Measurements from ENCODE around the gene INO80C. TPM values are rescaled to one million over a fixed set of nuclear protein-coding genes. Genes with fewer than 3 reads are reported as not detected.

INO80C gene
- total RNA-seq, 1 experiment from 2014 or later: 51.1 TPM

- no peak overlapping the region for H4K5ac ChIP-seq (ENCODE audit: insufficient read length, low read depth, low read length)
- no peak overlapping the region for H2BK12ac ChIP-seq (ENCODE audit: insufficient read length, low read depth, low read length)
- no peak overlapping the region for H3K18ac ChIP-seq (ENCODE audit: insufficient read length, low read depth, low read length)
- H3K9ac ChIP-seq (ENCODE audit: extremely low read depth, insufficient read length, low read length): no peak overlapping the region
- Mint-ChIP-seq H3K36me3 (ENCODE audit: insufficient read depth in 1 of 3, low read depth in 3 of 3) (peaks cover 2 to 16% (median 16%) of the 10 kb centered on the region in 3 experiments; a peak in 5 of 7 replicates), H3K4me1 (peaks cover 0 to 4% of the 10 kb centered on the region in 2 experiments; a peak in 1 of 4 replicates), H3K4me3 (no peak overlapping the region), H3K27ac (no peak overlapping the region), H3K27me3 (ENCODE audit: low read depth) (no peaks in the 10 kb centered on the region; the same call in 1 of the 2 replicates), H3K9me3 (no peaks in the 10 kb centered on the region)
- no peak overlapping the region for H3K23ac ChIP-seq (ENCODE audit: insufficient read length, low read depth, low read length)
- H3K9me3 ChIP-seq (ENCODE audit: control insufficient read depth, low read depth, low read length): no peaks in the 10 kb centered on the region
- no peak overlapping the region for H3K4me2 ChIP-seq (ENCODE audit: insufficient read depth, insufficient read length, low read length)
- H3K4me1 ChIP-seq (ENCODE audit: insufficient read depth, low read length): no peaks in the 10 kb centered on the region
- no peak for TF ChIP-seq CTCF (conservative IDR thresholded peaks at IDR 0.05)
- H3K27me3 ChIP-seq (ENCODE audit: insufficient read depth, low read length): no peaks in the 10 kb centered on the region
- H3K27ac ChIP-seq (ENCODE audit: insufficient read length, low read depth, low read length): no peak overlapping the region
- H3K14ac ChIP-seq (ENCODE audit: insufficient read depth, low read length): no peak overlapping the region
- no peak overlapping the region for H2BK5ac ChIP-seq (ENCODE audit: insufficient read length, low read length)
- H4K20me1 ChIP-seq (ENCODE audit: control insufficient read depth, insufficient read depth, insufficient read length): no peaks in the 10 kb centered on the region
- no peaks in the 10 kb centered on the region for H3K79me2 ChIP-seq (ENCODE audit: insufficient read depth, low read length)
- H4K8ac ChIP-seq (replicated peaks; ENCODE audit: insufficient read length, low read depth, low read length): no peak overlapping the region
- no peak overlapping the region for H3K56ac ChIP-seq (ENCODE audit: insufficient read length, low read depth, low read length)
- H2AFZ ChIP-seq (ENCODE audit: low read length): no peak overlapping the region
- H3K4ac ChIP-seq (ENCODE audit: low read depth, low read length): no peak overlapping the region
- no peaks in the 10 kb centered on the region for H3K23me2 ChIP-seq (ENCODE audit: insufficient read length, low read depth, low read length, poor library complexity, severe bottlenecking)
- DNase-seq: no peak
- no peak overlapping the region for H4K91ac ChIP-seq (ENCODE audit: insufficient read length, low read depth, low read length)
- H2BK15ac ChIP-seq (ENCODE audit: low read depth, low read length): no peak overlapping the region
- no peaks in the 10 kb centered on the region for H3K79me1 ChIP-seq (ENCODE audit: insufficient read depth, low read depth, low read length, poor library complexity, severe bottlenecking)
- 100% methylated on average over 1 of the region's 2 CpGs for WGBS (ENCODE audit: extremely low coverage, insufficient read length, low lambda C conversion rate)
- no peak overlapping the region for H2AK5ac ChIP-seq (ENCODE audit: insufficient read length, low read length)
- no peak overlapping the region for H2BK20ac ChIP-seq (ENCODE audit: low read depth, low read length, poor library complexity, severe bottlenecking)
- no peak overlapping the region for H2BK120ac ChIP-seq (ENCODE audit: low read depth, low read length, poor library complexity, severe bottlenecking)
- no peak overlapping the region for H3T11ph ChIP-seq (ENCODE audit: low read length)
These were observed 32.9 kb downstream of the INO80C start for GRCh38 chr18:35464831-35465279.
